GM12878 (cell line): ENCODE results near the gene IFI35. TPM values are rescaled to one million over a fixed set of nuclear protein-coding genes. Genes with fewer than 3 reads are reported as not detected.

ENCODE experiments used
- ATAC-seq: fragments of 200-7000 bp; cut with Tn5 transposase; 3 replicates; pipeline ENCODE4 v1.9.1; 2020; ENCODE audit warnings: mild to moderate bottlenecking, moderate library complexity
- BruUV-seq: library from RNA; stranded (reverse); fragments of 400-500 nt; replicated peaks from 2 replicates; lab custom pipeline; 2021; lab: Mats Ljungman, UMichigan
- CTCF ChIA-PET: fragments of 300-600 bp; sonication (Branson Sonifier 250); formaldehyde crosslinking; extraction: SDS; loops from one replicate; lab custom pipeline; 2021; ENCODE audit warnings: inconsistent platforms; lab: Yijun Ruan, JAX
- POLR2A ChIA-PET: fragments of 350-600 bp; formaldehyde crosslinking; extraction: SDS; loops from one replicate; lab custom pipeline; 2021; ENCODE audit warnings: inconsistent platforms; lab: Charles Lee
- RAD21 ChIA-PET: fragments of 300-600 bp; sonication (Branson Sonifier 250); formaldehyde crosslinking; loops from one replicate; lab custom pipeline; 2023; ENCODE audit warnings: antibody characterized with exemption; ENCODE audit not compliant: unreplicated experiment; lab: Charles Lee
- SMC1A ChIA-PET: fragments of 300-600 bp; sonication (Branson Sonifier 250); formaldehyde crosslinking; loops from one replicate; lab custom pipeline; 2023; ENCODE audit not compliant: unreplicated experiment, uncharacterized antibody; lab: Charles Lee
- DNase-seq: peaks from one replicate; pipeline ENCODE4 v3.0.0-alpha.2; 2011; ENCODE audit warnings: low read depth, low spot score
- FAIRE-seq: peaks from 3 replicates; lab custom pipeline; 2011; peaks lifted over from hg19 to GRCh38; lab: Jason Lieb, UNC
- H2AFZ ChIP-seq: 2 replicates; pipeline ENCODE4 v1.6.0; 2011; ENCODE audit warnings: low read depth, low read length, control low read depth; ENCODE audit not compliant: control insufficient read depth
- H3K27ac ChIP-seq: 2 replicates; pipeline ENCODE4 v1.5.1; 2011; ENCODE audit warnings: control low read depth; ENCODE audit not compliant: control insufficient read depth, insufficient read depth
- H3K27me3 ChIP-seq, 2 experiments: replicated peaks in 1 of 2; 2 replicates each; pipeline versions ENCODE4 v1.6.0 to v1.6.1; 2011; ENCODE audit warnings: low read length in 1 of 2; ENCODE audit not compliant: control insufficient read depth in 2 of 2, insufficient read depth in 2 of 2
- H3K36me3 ChIP-seq, 2 experiments: 2 replicates each; pipeline ENCODE4 v1.5.1; 2011; ENCODE audit warnings: low read length in 1 of 2; ENCODE audit not compliant: control insufficient read depth in 2 of 2, insufficient read depth in 2 of 2
- H3K4me1 ChIP-seq: 2 replicates; pipeline ENCODE4 v1.6.1; 2011; ENCODE audit warnings: mild to moderate bottlenecking, low read length, moderate library complexity, mixed read lengths; ENCODE audit not compliant: control insufficient read depth, insufficient read depth
- H3K4me2 ChIP-seq: 2 replicates; pipeline ENCODE4 v1.6.0; 2011; ENCODE audit warnings: control low read depth; ENCODE audit not compliant: control insufficient read depth, insufficient read depth
- H3K4me3 ChIP-seq: fragments of 200-600 bp; sonication (generic); 2 replicates; pipeline ENCODE4 v1.5.1; 2016
- H3K79me2 ChIP-seq: 2 replicates; pipeline ENCODE4 v1.6.0; 2011; ENCODE audit warnings: low read length; ENCODE audit not compliant: control insufficient read depth, insufficient read depth
- H3K9ac ChIP-seq: 2 replicates; pipeline ENCODE4 v1.8.0; 2011; ENCODE audit warnings: low read length, control low read depth, mixed read lengths; ENCODE audit not compliant: control insufficient read depth, insufficient read depth
- H3K9me3 ChIP-seq: replicated peaks from 3 replicates; pipeline ENCODE4 v1.5.1; 2011; ENCODE audit warnings: mild to moderate bottlenecking, low read length; ENCODE audit not compliant: control insufficient read depth, insufficient read depth
- H4K20me1 ChIP-seq: 2 replicates; pipeline ENCODE4 v1.6.0; 2011; ENCODE audit not compliant: control insufficient read depth, insufficient read depth
- BMI1 ChIP-seq: fragments of 450-650 bp; IDR thresholded peaks from 2 replicates; pipeline ENCODE4 v1.6.1; 2016; ENCODE audit warnings: mild to moderate bottlenecking, moderate library complexity, borderline replicate concordance
- CTCF ChIP-seq, 3 experiments: IDR thresholded peaks in 2 of 3; conservative IDR thresholded peaks in 1 of 3; 2 replicates each; pipeline ENCODE4 v1.5.1; 2011; ENCODE audit warnings: low read depth in 3 of 3, low read length in 3 of 3, mild to moderate bottlenecking in 3 of 3, control low read depth in 2 of 3, moderate library complexity in 2 of 3, inconsistent platforms in 1 of 3, mixed read lengths in 1 of 3; ENCODE audit not compliant: control insufficient read depth in 2 of 3, insufficient read depth in 1 of 3; ENCODE audit errors: extremely low read depth in 1 of 3
- IRF5 ChIP-seq: fragments of 450-650 bp; IDR thresholded peaks from 2 replicates; pipeline ENCODE4 v1.6.1; 2017; ENCODE audit warnings: borderline replicate concordance
- NR2C1 ChIP-seq: fragments of 450-650 bp; IDR thresholded peaks from 2 replicates; pipeline ENCODE4 v1.6.1; 2017; ENCODE audit warnings: antibody characterized with exemption, mild to moderate bottlenecking, moderate library complexity
- POLR2A ChIP-seq: IDR thresholded peaks from 2 replicates; pipeline ENCODE4 v1.6.1; 2011; ENCODE audit warnings: low read depth, mild to moderate bottlenecking, low read length
- POLR2AphosphoS2 ChIP-seq: IDR thresholded peaks from 2 replicates; pipeline ENCODE4 v1.6.1; 2011; ENCODE audit warnings: low read depth, mild to moderate bottlenecking, low read length, improper control_type of control experiment, moderate library complexity
- WGBS: methylation state at CpG from one replicate; pipeline ENCODE4 v1.1.6; 2016; ENCODE audit warnings: low lambda C conversion rate; ENCODE audit not compliant: insufficient replicate concordance, insufficient coverage; ENCODE audit errors: missing lambda C conversion rate; 5-methylcytosine and 5-hydroxymethylcytosine counted together
- in situ Hi-C: fragments of 300-500 bp; cut with MboI; formaldehyde crosslinking; loops from 9 replicates; pipeline ENCODE4 v1.14.3; 2018; ENCODE audit warnings: mixed read lengths
- intact Hi-C: fragments of 100-400 bp; cut with micrococcal nuclease; formaldehyde crosslinking; loops from one replicate; pipeline ENCODE4 v1.14.2; 2022; ENCODE audit not compliant: unreplicated experiment
- polyA plus RNA-seq, 11 experiments: library from polyadenylated mRNA; depleted of rRNA in 4 of 11; unstranded in 6 of 11; stranded (reverse) in 5 of 11; fragments of >200 nt; fragmentation: Nextera tagmentation in 4 of 11; fragmentation: Illumina TruSeq in 1 of 11; extraction: Ambion mirVana in 4 of 11; extraction: Trizol in 1 of 11; gene quantifications; 1 replicate in 1 of 11; 2 replicates in 10 of 11; pipeline versions ENCODE4 v1.2.1 to v1.2.3, GENCODE V29; 2011 to 2016; ENCODE audit warnings: inconsistent platforms in 2 of 11, missing spikeins in 2 of 11, low read depth in 1 of 11
- total RNA-seq, 4 experiments: library from RNA; depleted of rRNA in 3 of 4; stranded (reverse); fragments of >200 nt in 3 of 4; fragmentation: Illumina TruSeq in 1 of 4; extraction: Trizol in 1 of 4; gene quantifications; 2 replicates each; pipeline versions ENCODE4 v1.2.1 to v1.2.3, GENCODE V29; 2013 to 2021

The IFI35 gene
- total and polyA plus RNA-seq, 10 of the 15 experiments (the other 5 are each of a cell fraction or from before 2014, with no cell fraction given): 18.4 to 92.2 (median 65.3) TPM

- no TSS peak for BruUV-seq
- H3K36me3 ChIP-seq: peaks cover 6 to 7% of the 10 kb centered on the region in 2 experiments; a peak in 3 of 4 replicates
- H3K4me1 ChIP-seq: 0 out of 2 replicates have a peak, but pooled peaks cover 3% of the 10 kb centered on the region
- FAIRE-seq (no peak), DNase-seq (no peak), ATAC-seq (0 out of 3 replicates have a peak, but pooled peaks have one; percentile 8)
- in situ Hi-C loops (no loop called here), intact Hi-C loops (no loop called here)
- no peaks in the 10 kb centered on the region for H3K27me3 ChIP-seq
- H4K20me1 ChIP-seq: no peaks in the 10 kb centered on the region
- H3K4me2 ChIP-seq: no peak overlapping the region
- H3K79me2 ChIP-seq: no peaks in the 10 kb centered on the region
- TF ChIP-seq POLR2A: peak; percentile 72
- TF ChIP-seq POLR2AphosphoS2: peak; percentile 47; the same call in 1 of the 2 replicates
- peak; percentile 93 for TF ChIP-seq BMI1
- no peak for TF ChIP-seq NR2C1
- ChIA-PET CTCF (no interaction called here), SMC1A (interaction anchor here (0.6 kb wide), 1 partner anchor 20 kb away, joined by 3 read pairs; the partner anchor contains the start of gene RPL27), POLR2A (interaction anchor here (0.5 kb wide), 1 partner anchor 252 kb away, joined by 4 read pairs; no protein-coding TSS in a partner anchor), RAD21 (no interaction called here)
- H3K9ac ChIP-seq: no peak overlapping the region
- 76% methylated on average over 19 of the region's 19 CpGs for WGBS
- no peak overlapping the region for H2AFZ ChIP-seq
- no peaks in the 10 kb centered on the region for H3K9me3 ChIP-seq
- H3K27ac ChIP-seq: no peak overlapping the region
- H3K4me3 ChIP-seq: no peak overlapping the region
Measured at GRCh38 chr17:43018008-43018853, 11.6 kb downstream of the IFI35 start.

GRCh38 chr17:43018932-43019331 is 12.3 kb downstream of the IFI35 start:
- no TSS peak for BruUV-seq

More at GRCh38 chr17:43018932-43019331, 12.3 kb downstream of the IFI35 start:
- ATAC-seq (no peak), DNase-seq (no peak), FAIRE-seq (no peak)
- Histone ChIP-seq H3K4me2 (no peak overlapping the region), H4K20me1 (no peaks in the 10 kb centered on the region), H3K79me2 (no peaks in the 10 kb centered on the region), H3K27me3 (no peaks in the 10 kb centered on the region), H3K4me1 (0 out of 2 replicates have a peak, but pooled peaks cover 3% of the 10 kb centered on the region), H3K9ac (no peak overlapping the region), H3K27ac (no peak overlapping the region), H2AFZ (no peak overlapping the region), H3K9me3 (no peaks in the 10 kb centered on the region), H3K36me3 (peaks cover 0 to under 1% of the 10 kb centered on the region in 2 experiments; a peak in 2 of 4 replicates), H3K4me3 (no peak overlapping the region)
- POLR2A ChIA-PET: no interaction called here
- SMC1A ChIA-PET: interaction anchor here (1.2 kb wide), 1 partner anchor 12 kb away, joined by 3 read pairs; the partner anchor contains the start of gene IFI35
- intact Hi-C loops (no loop called here), in situ Hi-C loops (no loop called here)
- TF ChIP-seq CTCF (IDR thresholded peaks at IDR 0.05 in 2 of 3, conservative IDR thresholded peaks at IDR 0.05 in 1 of 3; ENCODE audit: control insufficient read depth in 2 of 3, extremely low read depth in 1 of 3, insufficient read depth in 1 of 3, low read depth in 3 of 3, low read length in 3 of 3): 0 out of 6 replicates have a peak, but pooled peaks of 1 of the 3 experiments have one; percentile 2
- no peak for TF ChIP-seq IRF5
- WGBS: 44% methylated on average over 4 of the region's 4 CpGs
- CTCF ChIA-PET: no interaction called here
- RAD21 ChIA-PET: no interaction called here
